Endothelial cell of umbilical vein (primary cell): ENCODE measurements around the gene ARHGAP42.

Source experiments
- CTCF ChIP-seq, 2 donors: IDR thresholded peaks; 1 replicate in 1 of 2; 2 replicates in 1 of 2; pipeline ENCODE4 v1.5.1; 2011; ENCODE audit warnings: low read length in 2 of 2, mild to moderate bottlenecking in 2 of 2, moderate library complexity in 2 of 2, control low read depth in 1 of 2, inconsistent platforms in 1 of 2, low read depth in 1 of 2; ENCODE audit not compliant: insufficient read depth in 1 of 2; ENCODE audit errors: extremely low read depth in 1 of 2
- EZH2 ChIP-seq: IDR thresholded peaks from 2 replicates; pipeline ENCODE4 v1.6.1; 2012; ENCODE audit warnings: borderline replicate concordance, low read depth, mild to moderate bottlenecking, moderate library complexity, low read length, inconsistent platforms; ENCODE audit not compliant: severe bottlenecking
- JUN ChIP-seq: IDR thresholded peaks from 2 replicates; pipeline ENCODE4 v1.6.1; 2011; ENCODE audit warnings: borderline replicate concordance, low read depth; ENCODE audit not compliant: insufficient read length, insufficient read depth
- MAX ChIP-seq: IDR thresholded peaks from 2 replicates; pipeline ENCODE4 v1.6.1; 2011; ENCODE audit not compliant: insufficient read depth, insufficient read length
- MYC ChIP-seq: IDR thresholded peaks from one replicate; pipeline ENCODE4 v1.6.1; 2011; ENCODE audit warnings: mild to moderate bottlenecking, low read depth, low read length
- POLR2A ChIP-seq: IDR thresholded peaks from 2 replicates; pipeline ENCODE4 v1.6.1; 2012; ENCODE audit warnings: low read depth, mild to moderate bottlenecking, control low read depth, low read length
- POLR2AphosphoS5 ChIP-seq: IDR thresholded peaks from 2 replicates; pipeline ENCODE4 v1.6.1; 2012; ENCODE audit warnings: low read depth, mild to moderate bottlenecking, control low read depth, low read length, moderate library complexity; ENCODE audit not compliant: insufficient read depth

- TF ChIP-seq CTCF (IDR thresholded peaks at IDR 0.05; ENCODE audit: extremely low read depth in 1 of 2, insufficient read depth in 1 of 2, low read depth in 1 of 2, low read length in 2 of 2) (no peak), EZH2 (no peak), MAX (no peak), POLR2A (no peak), MYC (no peak), POLR2AphosphoS5 (no peak), JUN (no peak)
Observed at GRCh38 chr11:100980156-100980555, 293.1 kb downstream of the ARHGAP42 start.
